Measurements from ENCODE around the gene COMP.

The COMP gene

GRCh38 chr19:18833849-18834643, 42.9 kb upstream of the COMP start:
- Histone ChIP-seq H3K4me3 (ENCODE audit: low read depth in 1 of 2, low read length in 1 of 2) (peak overlapping the region; percentile 81 to 90), H3K27ac (peak overlapping the region; percentile 91), H3K27me3 (peaks cover 14% of the 10 kb centered on the region), H3K9me3 (no peaks in the 10 kb centered on the region), H3K4me1 (ENCODE audit: control insufficient read depth in 1 of 2, insufficient read depth in 1 of 2, low read depth in 1 of 2, low read length in 1 of 2) (peaks cover 41 to 43% of the 10 kb centered on the region in 2 experiments), H3K36me3 (peaks cover 26% of the 10 kb centered on the region)
- TF ChIP-seq, protein P1, sequence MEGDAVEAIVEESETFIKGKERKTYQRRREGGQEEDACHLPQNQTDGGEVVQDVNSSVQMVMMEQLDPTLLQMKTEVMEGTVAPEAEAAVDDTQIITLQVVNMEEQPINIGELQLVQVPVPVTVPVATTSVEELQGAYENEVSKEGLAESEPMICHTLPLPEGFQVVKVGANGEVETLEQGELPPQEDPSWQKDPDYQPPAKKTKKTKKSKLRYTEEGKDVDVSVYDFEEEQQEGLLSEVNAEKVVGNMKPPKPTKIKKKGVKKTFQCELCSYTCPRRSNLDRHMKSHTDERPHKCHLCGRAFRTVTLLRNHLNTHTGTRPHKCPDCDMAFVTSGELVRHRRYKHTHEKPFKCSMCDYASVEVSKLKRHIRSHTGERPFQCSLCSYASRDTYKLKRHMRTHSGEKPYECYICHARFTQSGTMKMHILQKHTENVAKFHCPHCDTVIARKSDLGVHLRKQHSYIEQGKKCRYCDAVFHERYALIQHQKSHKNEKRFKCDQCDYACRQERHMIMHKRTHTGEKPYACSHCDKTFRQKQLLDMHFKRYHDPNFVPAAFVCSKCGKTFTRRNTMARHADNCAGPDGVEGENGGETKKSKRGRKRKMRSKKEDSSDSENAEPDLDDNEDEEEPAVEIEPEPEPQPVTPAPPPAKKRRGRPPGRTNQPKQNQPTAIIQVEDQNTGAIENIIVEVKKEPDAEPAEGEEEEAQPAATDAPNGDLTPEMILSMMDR (IDR thresholded peaks at IDR 0.05), result no peak

- Histone ChIP-seq H3K27me3 (peaks cover 24% of the 10 kb centered on the region), H3K27ac (peak overlapping the region; percentile 91), H3K36me3 (peaks cover 22% of the 10 kb centered on the region), H3K9me3 (no peaks in the 10 kb centered on the region), H3K4me1 (ENCODE audit: control insufficient read depth in 1 of 2, insufficient read depth in 1 of 2, low read depth in 1 of 2, low read length in 1 of 2) (peaks cover 41 to 43% of the 10 kb centered on the region in 2 experiments), H3K4me3 (ENCODE audit: low read depth in 1 of 2, low read length in 1 of 2) (peak overlapping the region; percentile 81 to 90)
- TF ChIP-seq, protein P1 (IDR thresholded peaks at IDR 0.05), result no peak
Measured at GRCh38 chr19:18833141-18833476, 42.0 kb upstream of the COMP start.

- peaks cover 16% of the 10 kb centered on the region for H3K36me3 ChIP-seq
- peak overlapping the region; percentile 91 for H3K27ac ChIP-seq
- H3K4me1 ChIP-seq (ENCODE audit: control insufficient read depth in 1 of 2, insufficient read depth in 1 of 2, low read depth in 1 of 2, low read length in 1 of 2), result peaks cover 41 to 43% of the 10 kb centered on the region in 2 experiments
- peaks cover 30% of the 10 kb centered on the region for H3K27me3 ChIP-seq
- H3K4me3 ChIP-seq (ENCODE audit: low read depth in 1 of 2, low read length in 1 of 2), result peak overlapping the region; percentile 81 to 90
- TF ChIP-seq, protein P1 (IDR thresholded peaks at IDR 0.05), result no peak
- no peaks in the 10 kb centered on the region for H3K9me3 ChIP-seq
Measured at GRCh38 chr19:18832306-18833140, 41.4 kb upstream of the COMP start.

- Histone ChIP-seq H3K27ac (peak within 1 kb of the TSS; percentile 91), H3K9me3 (no peaks in the 10 kb centered on the region), H3K4me3 (ENCODE audit: low read depth in 1 of 2, low read length in 1 of 2) (peak within 1 kb of the TSS; percentile 81 to 90), H3K27me3 (peaks cover 38% of the 10 kb centered on the region), H3K4me1 (ENCODE audit: control insufficient read depth in 1 of 2, insufficient read depth in 1 of 2, low read depth in 1 of 2, low read length in 1 of 2) (peaks cover 41 to 43% of the 10 kb centered on the region in 2 experiments), H3K36me3 (peaks cover 10% of the 10 kb centered on the region)
- TF ChIP-seq, protein P1 (IDR thresholded peaks at IDR 0.05), result peak; percentile 73
Measured at GRCh38 chr19:18831524-18832305, 40.6 kb upstream of the COMP start, which contains the start of gene UPF1. Gene UPF1, plus strand, starts transcription at chr19:18831959. Its CDS starts 251 bp downstream, at chr19:18832210.

DNA sequence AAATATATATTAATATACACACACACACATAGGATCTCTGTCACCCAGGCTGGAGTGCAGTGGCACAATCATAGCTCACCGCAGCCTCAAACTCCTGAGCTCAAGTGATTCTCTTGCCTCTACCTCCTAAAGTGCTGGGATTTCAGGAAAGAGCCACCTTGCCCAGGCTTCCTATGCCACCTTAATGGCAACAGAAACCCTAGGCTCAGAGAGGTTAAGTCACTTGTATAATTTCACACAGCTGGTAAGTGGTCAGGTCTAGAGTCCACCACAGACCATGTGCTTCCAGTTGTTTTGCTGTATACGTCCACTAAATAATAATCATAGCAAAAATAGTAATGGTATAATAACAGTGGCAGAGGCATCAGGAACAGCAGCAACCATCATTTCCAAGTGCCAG, 39.4 kb upstream of the COMP start:
- H3K4me1 ChIP-seq (ENCODE audit: control insufficient read depth in 1 of 2, insufficient read depth in 1 of 2, low read depth in 1 of 2, low read length in 1 of 2), result peaks cover 33 to 35% of the 10 kb centered on the region in 2 experiments
- TF ChIP-seq, protein P1 (IDR thresholded peaks at IDR 0.05), result no peak
- H3K27me3 ChIP-seq, result peaks cover 50% of the 10 kb centered on the region
- no peak overlapping the region for H3K4me3 ChIP-seq (ENCODE audit: low read depth in 1 of 2, low read length in 1 of 2)
- peaks cover 7% of the 10 kb centered on the region for H3K36me3 ChIP-seq
- H3K9me3 ChIP-seq, result no peaks in the 10 kb centered on the region
- H3K27ac ChIP-seq, result no peak overlapping the region

Data from neutrophil (primary cell).